ENCODE measurements around the gene SET.
A peak's percentile ranks its signal among the peaks of the same experiment; 100 is the strongest.
"Not testable (repeated sequence)": the region's sequence is repeated elsewhere in the genome, so short reads cannot be mapped to it uniquely, and the experiment has no call there.

Gene SET, protein sequence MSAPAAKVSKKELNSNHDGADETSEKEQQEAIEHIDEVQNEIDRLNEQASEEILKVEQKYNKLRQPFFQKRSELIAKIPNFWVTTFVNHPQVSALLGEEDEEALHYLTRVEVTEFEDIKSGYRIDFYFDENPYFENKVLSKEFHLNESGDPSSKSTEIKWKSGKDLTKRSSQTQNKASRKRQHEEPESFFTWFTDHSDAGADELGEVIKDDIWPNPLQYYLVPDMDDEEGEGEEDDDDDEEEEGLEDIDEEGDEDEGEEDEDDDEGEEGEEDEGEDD

GRCh38 chr9:128688501-128689292 lies at the start of gene SET:
SET (plus strand) TSS chr9:128689222; CDS start chr9:128689583, 361 bp downstream.
- DNase-seq: peak; percentile 95

DNA sequence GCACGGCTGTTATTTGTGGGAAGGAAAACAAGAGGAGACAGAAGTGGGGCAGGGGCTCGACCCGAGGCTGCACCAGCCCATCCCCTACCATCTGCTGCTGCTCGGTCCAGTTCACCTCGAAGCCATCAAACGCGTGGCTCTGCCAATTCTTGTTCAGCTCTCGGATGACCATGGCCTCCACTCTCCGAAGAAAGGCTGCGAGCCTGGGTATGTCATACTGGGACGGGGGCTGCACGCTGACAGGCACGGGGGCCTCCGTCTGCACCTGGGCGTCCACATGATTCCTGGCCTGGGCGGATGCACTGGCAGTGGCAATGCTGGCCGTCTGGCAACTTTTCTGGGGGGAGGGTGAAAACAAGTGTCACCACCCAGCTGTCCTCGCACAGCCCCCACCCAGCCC lies 48.4 kb upstream of the SET start:
- no peak for DNase-seq

GRCh38 chr9:128642675-128643245 lies 46.3 kb upstream of the SET start:
- DNase-seq: no peak

GRCh38 chr9:128643519-128644300 lies 45.3 kb upstream of the SET start:
- DNase-seq: no peak

DNA sequence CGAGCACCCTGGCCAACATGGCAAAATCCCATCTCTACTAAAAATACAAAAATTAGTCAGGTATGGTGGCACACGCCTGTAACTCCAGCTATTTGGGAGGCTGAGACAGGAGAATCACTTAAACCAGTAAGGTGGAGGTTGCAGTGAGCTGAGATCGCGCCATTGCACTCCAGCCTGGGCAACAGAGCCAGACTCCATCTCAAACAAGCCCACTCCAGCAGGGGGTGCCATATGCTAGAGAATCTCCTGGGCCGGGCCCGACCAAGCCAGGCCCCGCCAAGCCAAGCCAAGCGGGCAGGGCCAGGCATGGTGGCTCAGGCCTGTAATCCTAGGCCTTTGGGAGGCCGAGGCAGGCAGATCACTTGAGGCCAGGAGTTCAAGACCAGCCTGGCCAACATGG lies 40.8 kb upstream of the SET start:
- DNase-seq: not testable (repeated sequence)

- no peak for DNase-seq
Measured at GRCh38 chr9:128651798-128652197, 37.2 kb upstream of the SET start.

GRCh38 chr9:128653908-128654307 lies 35.1 kb upstream of the SET start:
- DNase-seq: no peak

GRCh38 chr9:128654481-128654880 lies 34.5 kb upstream of the SET start:
- no peak for DNase-seq

- DNase-seq: peak; percentile 93
Measured at GRCh38 chr9:128656416-128657343, 32.3 kb upstream of the SET start, which contains the start of gene DYNC2I2. DYNC2I2 (minus strand) TSS chr9:128656847; CDS start chr9:128656726, 121 bp downstream.

DNA sequence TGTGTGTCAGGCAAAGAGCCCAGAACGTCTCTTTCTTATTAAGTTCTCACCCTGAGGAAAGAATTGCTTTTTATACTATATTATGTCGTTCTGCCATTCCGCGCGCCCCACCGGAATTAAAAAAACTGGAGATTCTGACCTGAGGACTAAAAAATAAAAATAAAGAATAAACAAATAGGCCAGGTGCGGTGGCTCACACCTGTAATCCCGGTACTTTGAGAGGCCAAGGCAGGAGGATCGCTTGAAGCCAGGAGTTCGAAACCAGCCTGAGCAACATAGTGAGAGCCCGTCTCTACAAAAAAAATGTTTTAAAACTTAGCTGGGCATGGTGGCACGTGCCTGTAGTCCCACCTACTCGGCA lies 31.7 kb upstream of the SET start:
- no peak for DNase-seq

GRCh38 chr9:128657796-128658195 lies 31.2 kb upstream of the SET start:
- no peak for DNase-seq

GRCh38 chr9:128666481-128666941 lies 22.5 kb upstream of the SET start:
- DNase-seq: not testable (repeated sequence)

GRCh38 chr9:128669786-128670185 lies 19.2 kb upstream of the SET start:
- no peak for DNase-seq

DNA sequence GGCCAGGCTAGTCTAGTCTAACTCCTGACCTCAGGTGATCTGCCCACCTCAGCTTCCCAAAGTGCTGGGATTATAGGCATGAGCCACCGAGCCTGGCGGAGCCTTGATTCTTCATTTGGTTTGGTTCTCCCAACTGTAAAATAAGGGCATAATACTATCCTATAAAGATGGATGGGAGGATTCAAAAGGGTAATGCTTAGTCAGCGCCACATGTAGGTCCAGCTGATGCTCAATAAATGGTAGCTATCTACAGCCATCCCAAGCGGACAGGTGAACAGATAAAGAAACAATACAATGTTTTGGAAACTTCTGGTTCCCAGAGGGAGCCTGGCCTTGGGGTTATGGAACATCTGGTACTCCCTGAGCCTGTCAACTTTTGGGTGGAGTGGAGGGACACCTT lies 13.6 kb upstream of the SET start:
- no peak for DNase-seq

- DNase-seq: no peak
Measured at GRCh38 chr9:128677794-128678193, 11.2 kb upstream of the SET start.

DNA sequence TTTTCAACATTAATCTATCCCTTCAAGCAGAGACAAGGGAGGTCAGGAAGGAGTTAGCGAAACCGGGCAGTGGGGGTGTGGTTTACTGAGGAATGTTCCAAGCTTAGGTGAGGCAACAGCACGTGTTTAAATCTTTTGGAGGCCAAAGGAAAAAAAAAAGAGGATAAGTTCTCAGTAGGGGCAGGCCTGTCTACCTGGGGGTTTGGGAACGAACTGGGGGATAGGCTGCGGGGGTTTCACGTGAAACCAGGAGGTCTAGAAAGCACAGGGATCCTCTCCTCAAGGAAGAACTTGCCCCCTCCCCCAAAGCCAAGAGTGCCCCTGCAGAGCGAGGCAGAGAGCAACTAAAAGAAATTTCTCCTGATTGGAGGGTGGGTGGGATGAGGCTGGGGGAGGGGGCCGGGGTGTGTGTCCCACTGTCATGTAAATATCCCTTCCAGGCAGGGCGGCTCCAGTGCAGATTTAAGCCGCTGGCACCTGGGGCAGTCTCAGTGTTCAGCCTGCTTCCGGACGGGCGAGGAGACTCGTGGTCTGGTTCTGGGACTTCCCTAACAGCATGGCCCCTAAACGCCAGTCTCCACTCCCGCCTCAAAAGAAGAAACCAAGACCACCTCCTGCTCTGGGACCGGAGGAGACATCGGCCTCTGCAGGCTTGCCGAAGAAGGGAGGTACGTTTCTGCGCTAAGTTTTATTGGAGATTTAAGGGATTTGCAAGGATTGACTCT lies 5.5 kb upstream of the SET start:
- no peak for DNase-seq

- DNase-seq: no peak
Measured at GRCh38 chr9:128684065-128684324, 5.0 kb upstream of the SET start.

DNA sequence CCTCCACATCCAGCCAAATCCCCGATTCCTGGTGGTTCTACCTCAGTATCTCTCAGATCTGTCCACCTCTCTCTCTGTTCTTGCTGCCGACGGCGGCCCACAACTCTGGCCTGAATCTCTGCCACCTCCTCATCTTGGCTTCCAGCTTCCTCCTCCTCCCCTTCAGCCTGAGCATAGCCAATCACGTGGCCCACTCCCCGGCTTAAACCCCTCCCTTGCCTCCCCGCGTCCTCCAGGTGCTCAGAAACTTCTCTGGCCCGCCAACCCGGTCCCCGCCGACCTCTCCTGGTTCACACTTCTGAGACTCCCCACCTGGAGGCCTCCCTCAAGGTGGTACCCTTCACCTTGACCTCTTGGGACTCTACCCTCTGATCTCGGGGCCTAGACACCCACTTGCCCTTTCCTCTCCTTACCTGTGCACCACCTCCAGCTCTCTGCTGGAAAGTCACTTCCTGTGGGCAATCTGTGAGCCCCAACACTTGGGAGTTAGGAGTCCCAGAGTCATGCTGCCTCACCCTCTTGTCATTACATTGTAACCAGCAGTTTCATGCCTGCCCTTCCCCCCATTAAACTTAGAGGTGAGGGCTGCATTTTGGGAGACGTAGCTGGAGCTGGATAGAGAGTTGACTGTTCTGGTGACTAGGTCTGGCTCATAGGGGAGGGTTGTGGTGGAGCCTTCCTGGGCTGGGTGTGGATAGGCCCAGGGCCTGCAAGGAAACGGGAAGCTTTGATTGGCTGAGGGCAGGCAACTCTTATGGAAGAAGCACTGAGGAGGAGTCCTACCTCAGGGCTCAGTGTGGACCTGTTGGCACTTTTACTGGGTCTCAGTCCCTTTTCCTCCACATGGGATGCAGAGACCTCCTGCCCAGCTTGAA lies 4.5 kb upstream of the SET start:
- peak; percentile 29 for DNase-seq

- no peak for DNase-seq
Measured at GRCh38 chr9:128685636-128686489, 3.2 kb upstream of the SET start.

All from midbrain (tissue), 1 donor.